Measurements from ENCODE around the gene TIMMDC1. TPM values are rescaled to one million over a fixed set of nuclear protein-coding genes. Genes with fewer than 3 reads are reported as not detected.

The TIMMDC1 gene
- total RNA-seq, 1 donor from 2014 or later: 91.7 TPM

DNA sequence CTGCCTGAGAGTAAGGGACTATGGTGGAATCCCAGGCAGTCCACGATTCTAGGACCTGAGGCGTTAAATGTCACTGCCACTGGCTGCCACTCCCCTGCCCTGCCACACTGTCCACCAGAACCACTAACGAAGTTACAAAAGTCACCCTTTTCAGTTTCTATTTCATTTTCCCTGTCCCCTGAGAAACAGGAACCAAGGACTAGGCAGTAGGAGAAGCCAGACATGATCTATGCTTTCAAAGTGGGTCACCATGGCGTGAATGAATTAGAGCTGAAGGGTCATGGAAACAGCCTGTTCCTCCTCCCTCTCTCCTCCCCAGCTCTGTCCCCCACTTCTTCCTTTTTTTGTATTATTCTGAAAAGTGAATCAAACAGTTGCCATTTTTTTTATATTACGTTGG is 71.9 kb downstream of the TIMMDC1 start:
- no peaks in the 10 kb centered on the region for H3K9me3 ChIP-seq (ENCODE audit: low read depth)
- H3K27me3 ChIP-seq: no peaks in the 10 kb centered on the region
- no peaks in the 10 kb centered on the region for H3K4me1 Mint-ChIP-seq
- H3K9me3 Mint-ChIP-seq: no peaks in the 10 kb centered on the region
- no peak overlapping the region for H2AFZ ChIP-seq (replicated peaks)
- no peaks in the 10 kb centered on the region for H3K36me3 Mint-ChIP-seq
- no peaks in the 10 kb centered on the region for H3F3A ChIP-seq (ENCODE audit: low read depth)
- no peak overlapping the region for H3K9ac ChIP-seq
- H4K20me1 ChIP-seq (ENCODE audit: low read depth): no peaks in the 10 kb centered on the region
- H3K36me3 ChIP-seq: no peaks in the 10 kb centered on the region
- peaks cover 3% of the 10 kb centered on the region for H3K27me3 Mint-ChIP-seq (ENCODE audit: insufficient read depth, low read depth)
- no peak overlapping the region for H3K4me2 ChIP-seq
- H3K79me2 ChIP-seq (ENCODE audit: low read depth): no peaks in the 10 kb centered on the region
- H3K27ac Mint-ChIP-seq: no peak overlapping the region
- no peak overlapping the region for H3K27ac ChIP-seq
- H3K4me3 ChIP-seq: no peak overlapping the region
- no peaks in the 10 kb centered on the region for H3K4me1 ChIP-seq
- no peak for TF ChIP-seq EZH2 (IDR thresholded peaks at IDR 0.05)
- H3K4me3 Mint-ChIP-seq: no peak overlapping the region
- no peak for DNase-seq (ENCODE audit: low spot score)

DNA sequence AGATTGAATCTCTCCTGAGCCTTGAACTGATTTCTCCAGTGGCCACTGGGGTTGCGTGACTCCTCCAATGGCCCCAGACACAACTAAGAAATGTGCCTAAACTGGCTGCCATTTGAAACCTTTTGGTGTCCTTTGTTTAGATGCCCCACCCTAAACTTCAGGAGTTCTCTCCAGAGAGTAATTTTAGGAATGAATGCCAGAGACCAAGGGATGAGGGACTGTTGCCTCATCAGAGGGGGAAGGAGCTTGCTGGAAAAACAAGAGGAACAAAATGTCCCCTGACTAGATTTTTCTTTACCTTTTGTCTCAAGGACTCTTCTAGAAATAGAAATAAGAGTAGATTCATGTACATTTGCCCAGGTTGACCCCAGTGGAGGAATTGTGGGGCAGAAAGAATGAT is 72.9 kb downstream of the TIMMDC1 start:
- Mint-ChIP-seq H3K9me3 (no peaks in the 10 kb centered on the region), H3K27me3 (ENCODE audit: insufficient read depth, low read depth) (peaks cover 3% of the 10 kb centered on the region), H3K27ac (no peak overlapping the region), H3K36me3 (no peaks in the 10 kb centered on the region), H3K4me1 (no peaks in the 10 kb centered on the region), H3K4me3 (no peak overlapping the region)
- Histone ChIP-seq H3K4me2 (no peak overlapping the region), H3K36me3 (no peaks in the 10 kb centered on the region), H3K4me1 (no peaks in the 10 kb centered on the region), H3K27ac (no peak overlapping the region), H2AFZ (replicated peaks) (peak overlapping the region; percentile 2), H3K9ac (no peak overlapping the region), H4K20me1 (ENCODE audit: low read depth) (no peaks in the 10 kb centered on the region), H3K4me3 (no peak overlapping the region), H3K27me3 (no peaks in the 10 kb centered on the region), H3K79me2 (ENCODE audit: low read depth) (no peaks in the 10 kb centered on the region), H3F3A (ENCODE audit: low read depth) (no peaks in the 10 kb centered on the region), H3K9me3 (ENCODE audit: low read depth) (no peaks in the 10 kb centered on the region)
- TF ChIP-seq EZH2phosphoT487 (IDR thresholded peaks at IDR 0.05) (no peak), EZH2 (IDR thresholded peaks at IDR 0.05) (no peak)
- TF ChIP-seq, protein P1, sequence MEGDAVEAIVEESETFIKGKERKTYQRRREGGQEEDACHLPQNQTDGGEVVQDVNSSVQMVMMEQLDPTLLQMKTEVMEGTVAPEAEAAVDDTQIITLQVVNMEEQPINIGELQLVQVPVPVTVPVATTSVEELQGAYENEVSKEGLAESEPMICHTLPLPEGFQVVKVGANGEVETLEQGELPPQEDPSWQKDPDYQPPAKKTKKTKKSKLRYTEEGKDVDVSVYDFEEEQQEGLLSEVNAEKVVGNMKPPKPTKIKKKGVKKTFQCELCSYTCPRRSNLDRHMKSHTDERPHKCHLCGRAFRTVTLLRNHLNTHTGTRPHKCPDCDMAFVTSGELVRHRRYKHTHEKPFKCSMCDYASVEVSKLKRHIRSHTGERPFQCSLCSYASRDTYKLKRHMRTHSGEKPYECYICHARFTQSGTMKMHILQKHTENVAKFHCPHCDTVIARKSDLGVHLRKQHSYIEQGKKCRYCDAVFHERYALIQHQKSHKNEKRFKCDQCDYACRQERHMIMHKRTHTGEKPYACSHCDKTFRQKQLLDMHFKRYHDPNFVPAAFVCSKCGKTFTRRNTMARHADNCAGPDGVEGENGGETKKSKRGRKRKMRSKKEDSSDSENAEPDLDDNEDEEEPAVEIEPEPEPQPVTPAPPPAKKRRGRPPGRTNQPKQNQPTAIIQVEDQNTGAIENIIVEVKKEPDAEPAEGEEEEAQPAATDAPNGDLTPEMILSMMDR (IDR thresholded peaks at IDR 0.05): no peak
- DNase-seq (ENCODE audit: low spot score): no peak

DNA sequence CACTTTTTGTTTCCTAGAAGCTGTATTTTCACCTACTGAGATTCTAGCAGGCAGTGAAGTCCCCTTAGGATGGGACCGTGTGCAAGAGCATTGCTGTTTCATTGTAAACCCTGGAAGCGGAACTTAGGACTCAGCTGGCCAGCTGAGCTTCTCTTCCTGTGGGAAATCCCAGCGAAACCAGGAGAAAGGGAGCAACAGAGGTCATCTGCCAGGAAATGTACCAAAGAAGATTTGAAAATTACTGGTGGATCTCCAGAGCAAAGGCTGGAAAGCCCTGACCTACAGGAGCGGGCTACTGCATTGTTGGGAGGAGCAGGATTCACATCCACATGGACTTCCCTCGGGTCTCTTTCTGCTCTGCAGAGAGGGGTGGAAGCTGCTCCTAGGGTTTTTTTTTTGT is 73.3 kb downstream of the TIMMDC1 start:
- Histone ChIP-seq H3F3A (ENCODE audit: low read depth) (no peaks in the 10 kb centered on the region), H3K27me3 (no peaks in the 10 kb centered on the region), H4K20me1 (ENCODE audit: low read depth) (no peaks in the 10 kb centered on the region), H3K4me1 (no peaks in the 10 kb centered on the region), H3K4me3 (no peak overlapping the region), H3K36me3 (no peaks in the 10 kb centered on the region), H2AFZ (replicated peaks) (peak overlapping the region; percentile 2), H3K79me2 (ENCODE audit: low read depth) (no peaks in the 10 kb centered on the region), H3K9ac (no peak overlapping the region), H3K4me2 (no peak overlapping the region), H3K27ac (no peak overlapping the region), H3K9me3 (ENCODE audit: low read depth) (no peaks in the 10 kb centered on the region)
- H3K9me3 Mint-ChIP-seq: no peaks in the 10 kb centered on the region
- TF ChIP-seq EZH2phosphoT487 (IDR thresholded peaks at IDR 0.05): no peak
- no peak for TF ChIP-seq EZH2 (IDR thresholded peaks at IDR 0.05)
- TF ChIP-seq, protein P1 (IDR thresholded peaks at IDR 0.05): no peak
- H3K4me1 Mint-ChIP-seq: no peaks in the 10 kb centered on the region
- no peak overlapping the region for H3K4me3 Mint-ChIP-seq
- no peak overlapping the region for H3K27ac Mint-ChIP-seq
- DNase-seq (ENCODE audit: low spot score): no peak
- H3K36me3 Mint-ChIP-seq: no peaks in the 10 kb centered on the region
- H3K27me3 Mint-ChIP-seq (ENCODE audit: insufficient read depth, low read depth): peaks cover 3% of the 10 kb centered on the region

Other genes starting within 250 kb of the TIMMDC1 start
- gene ARHGAP31, start 204.2 kb upstream of the TIMMDC1 start, total RNA-seq (ENCODE audit: low replicate concordance): 0.13 and 0.34 TPM in 2 replicates
- gene TMEM39A, start 34.9 kb upstream of the TIMMDC1 start, total RNA-seq (ENCODE audit: low replicate concordance): 41.2 and 43.0 TPM in 2 replicates
- 19.7 and 20.1 TPM in 2 replicates for gene POGLUT1, start 29.6 kb upstream of the TIMMDC1 start, total RNA-seq (ENCODE audit: low replicate concordance)
- 0.30 TPM in 1 of 2 replicates, not detected in the other for gene CD80, start 61.1 kb downstream of the TIMMDC1 start, total RNA-seq (ENCODE audit: low replicate concordance)
- 0.77 and 1.4 TPM in 2 replicates for gene ADPRH, start 80.9 kb downstream of the TIMMDC1 start, total RNA-seq (ENCODE audit: low replicate concordance)
- gene PLA1A, start 99.3 kb downstream of the TIMMDC1 start, total RNA-seq (ENCODE audit: low replicate concordance): not detected in 2 replicates
- 0.95 and 1.5 TPM in 2 replicates for gene POPDC2, start 162.0 kb downstream of the TIMMDC1 start, total RNA-seq (ENCODE audit: low replicate concordance)
- gene COX17, start 178.9 kb downstream of the TIMMDC1 start, total RNA-seq (ENCODE audit: low replicate concordance): 20.9 and 23.6 TPM in 2 replicates
- gene CFAP91, start 204.5 kb downstream of the TIMMDC1 start, total RNA-seq (ENCODE audit: low replicate concordance): 11.9 and 19.9 TPM in 2 replicates

All from neural progenitor cell (in vitro differentiated cells).